Cerebellar cortex (tissue), 1 donor: ENCODE data around the gene KMT2C.
A peak's percentile ranks its signal among the peaks of the same experiment; 100 is the strongest.
"Not testable (repeated sequence)": the region's sequence is repeated elsewhere in the genome, so short reads cannot be mapped to it uniquely, and the experiment has no call there.

Source experiments
- DNase-seq: peaks from one replicate; pipeline ENCODE4 v3.0.0-alpha.2; 2015; ENCODE audit warnings: low spot score

The KMT2C gene

GRCh38 chr7:152313217-152313616, 122.6 kb downstream of the KMT2C start:
- DNase-seq = no peak

- no peak for DNase-seq
Measured at GRCh38 chr7:152312316-152312715, 123.5 kb downstream of the KMT2C start.

DNA sequence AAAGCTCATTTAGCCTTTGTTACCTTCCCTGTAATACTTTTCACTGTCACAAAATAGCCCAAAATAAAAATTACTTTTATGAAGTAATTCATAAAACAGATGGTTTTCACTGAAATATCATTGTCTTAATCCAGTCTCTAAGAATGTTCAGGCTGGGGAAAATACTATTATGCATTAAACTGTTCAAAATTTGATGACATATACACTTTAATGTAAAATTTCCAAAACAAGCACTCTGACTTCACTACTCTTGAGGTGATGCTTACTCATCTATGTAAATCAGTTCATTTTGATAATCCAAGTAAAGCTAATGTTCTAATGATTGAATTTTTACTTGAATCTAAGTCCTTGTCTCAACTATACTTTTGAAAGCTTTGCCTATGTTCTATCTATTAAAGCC, 127.9 kb downstream of the KMT2C start:
- DNase-seq = no peak

- DNase-seq = not testable (repeated sequence)
Measured at GRCh38 chr7:152299542-152300143, 136.2 kb downstream of the KMT2C start.

GRCh38 chr7:152292897-152293296, 142.9 kb downstream of the KMT2C start:
- no peak for DNase-seq

GRCh38 chr7:152286972-152287371, 148.8 kb downstream of the KMT2C start:
- DNase-seq = not testable (repeated sequence)

DNA sequence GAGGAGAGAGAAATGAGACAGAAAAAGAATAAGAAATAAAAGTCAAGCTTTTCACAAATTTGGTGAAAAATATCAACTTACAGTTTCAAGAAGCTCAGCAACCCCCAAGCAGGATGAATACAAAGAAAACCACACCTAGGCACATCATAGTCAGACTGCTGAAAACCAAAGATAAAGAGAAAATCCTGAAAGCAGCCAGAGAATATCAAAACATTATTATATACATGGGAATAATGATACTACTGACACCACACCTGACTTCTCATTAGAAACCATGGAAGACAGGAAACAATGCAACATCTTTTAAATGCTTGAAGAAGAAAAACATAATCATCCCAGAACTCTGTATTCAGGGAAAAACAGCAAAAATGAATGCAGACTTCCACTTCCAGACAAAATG, 149.6 kb downstream of the KMT2C start:
- DNase-seq = not testable (repeated sequence)

DNA sequence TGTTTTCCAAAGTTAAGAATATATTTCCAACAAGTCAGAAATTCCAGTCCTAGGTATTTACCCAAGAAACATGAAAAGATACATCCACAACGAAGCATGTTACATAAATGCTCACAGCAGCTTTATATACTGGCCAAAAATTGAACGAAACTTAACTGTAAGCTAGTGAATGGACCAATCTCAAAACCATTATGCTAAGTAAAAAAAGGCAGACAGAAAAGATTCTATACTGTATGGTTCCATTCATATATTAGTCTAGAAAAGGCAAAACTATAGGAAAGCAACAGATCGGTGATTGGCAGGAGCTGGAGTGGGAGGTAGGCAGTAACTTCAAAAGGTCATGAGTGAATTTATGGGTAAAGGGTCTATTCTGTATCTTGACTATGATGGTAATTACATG, 150.8 kb downstream of the KMT2C start:
- not testable (repeated sequence) for DNase-seq

GRCh38 chr7:152277687-152278086, 158.1 kb downstream of the KMT2C start:
- not testable (repeated sequence) for DNase-seq

GRCh38 chr7:152270427-152270826, 165.4 kb downstream of the KMT2C start:
- DNase-seq = not testable (repeated sequence)

DNA sequence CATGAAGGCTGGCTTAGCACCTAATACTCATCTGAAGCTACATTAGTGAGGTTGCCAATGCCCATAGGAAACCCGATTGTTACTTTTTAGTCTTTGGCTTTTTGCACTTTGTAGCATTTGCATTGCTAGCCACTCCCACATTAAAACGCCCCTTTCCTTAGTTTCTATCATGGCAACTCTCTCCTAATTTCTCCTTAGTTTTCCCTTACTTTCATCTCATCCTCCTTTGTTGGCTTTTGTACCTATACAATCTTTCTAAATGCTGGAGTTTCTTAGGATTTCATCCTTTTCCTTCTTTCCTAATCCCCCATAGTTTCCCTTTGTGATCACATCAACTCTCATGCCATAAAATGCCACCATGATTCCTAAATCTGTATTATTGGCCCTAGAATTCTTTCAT, 168.9 kb downstream of the KMT2C start:
- not testable (repeated sequence) for DNase-seq

DNA sequence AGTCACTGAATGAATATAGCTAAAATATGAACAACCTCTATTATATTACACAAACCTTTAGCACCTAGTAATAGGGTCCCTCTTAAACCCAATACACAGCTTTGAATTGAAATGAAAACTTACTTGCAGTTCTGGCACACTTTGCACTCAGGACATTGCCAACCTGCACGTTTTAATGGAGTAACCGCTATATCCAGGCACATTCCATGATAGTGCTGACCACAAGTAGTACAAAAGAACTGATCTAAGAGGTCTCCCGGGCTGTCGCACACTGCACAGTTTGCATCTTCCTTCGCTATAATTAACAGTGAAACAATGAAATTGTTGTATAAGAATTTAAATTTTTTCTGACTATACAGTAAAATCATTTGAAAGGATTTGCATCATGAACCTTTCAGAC, 170.9 kb downstream of the KMT2C start:
- DNase-seq = not testable (repeated sequence)

DNA sequence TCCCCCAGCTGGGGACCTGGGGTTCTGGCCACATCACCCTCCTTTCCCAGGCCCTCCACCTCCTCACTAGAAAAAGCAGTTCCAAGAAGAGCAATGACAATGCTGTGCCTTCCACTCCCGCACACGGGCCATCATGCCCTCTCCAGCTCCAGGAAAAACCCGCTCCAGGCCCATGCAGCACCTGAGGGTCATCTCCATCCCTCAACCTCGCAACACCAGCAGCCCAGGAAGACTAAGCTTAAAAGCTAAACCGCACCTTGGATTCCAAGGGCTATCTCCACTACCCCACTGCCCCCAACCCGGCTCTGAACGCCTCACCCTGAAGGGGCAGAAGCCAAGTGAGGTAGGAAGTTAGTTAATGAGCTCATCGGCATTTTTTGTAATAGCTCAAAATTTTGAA, 173.7 kb downstream of the KMT2C start:
- not testable (repeated sequence) for DNase-seq

GRCh38 chr7:152259645-152260044, 176.2 kb downstream of the KMT2C start:
- DNase-seq = not testable (repeated sequence)

GRCh38 chr7:152247851-152248250, 188.0 kb downstream of the KMT2C start:
- DNase-seq = not testable (repeated sequence)

- not testable (repeated sequence) for DNase-seq
Measured at GRCh38 chr7:152245417-152245816, 190.4 kb downstream of the KMT2C start.

- not testable (repeated sequence) for DNase-seq
Measured at GRCh38 chr7:152243464-152243863, 192.3 kb downstream of the KMT2C start.

DNA sequence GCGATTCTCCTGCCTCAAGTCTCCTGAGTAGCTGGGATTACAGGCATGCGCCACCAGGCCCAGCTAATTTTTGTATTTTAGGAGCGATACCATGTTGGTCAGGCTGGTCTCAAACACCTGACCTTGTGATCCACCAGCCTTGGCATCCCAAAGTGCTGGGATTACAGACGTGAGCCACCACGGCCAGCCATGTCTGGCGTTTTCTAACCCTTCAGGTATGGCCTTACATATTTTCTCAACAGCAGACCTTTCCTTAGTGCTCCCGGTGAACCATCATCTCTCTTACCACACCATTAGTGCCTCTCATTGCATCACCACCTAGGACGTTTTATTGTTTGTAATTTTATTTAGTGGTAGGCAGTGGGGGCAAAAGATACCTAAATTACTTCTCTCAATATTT, 194.5 kb downstream of the KMT2C start:
- DNase-seq = not testable (repeated sequence)

GRCh38 chr7:152236306-152236705, 199.5 kb downstream of the KMT2C start:
- not testable (repeated sequence) for DNase-seq

GRCh38 chr7:152234421-152234820, 201.4 kb downstream of the KMT2C start:
- not testable (repeated sequence) for DNase-seq

DNA sequence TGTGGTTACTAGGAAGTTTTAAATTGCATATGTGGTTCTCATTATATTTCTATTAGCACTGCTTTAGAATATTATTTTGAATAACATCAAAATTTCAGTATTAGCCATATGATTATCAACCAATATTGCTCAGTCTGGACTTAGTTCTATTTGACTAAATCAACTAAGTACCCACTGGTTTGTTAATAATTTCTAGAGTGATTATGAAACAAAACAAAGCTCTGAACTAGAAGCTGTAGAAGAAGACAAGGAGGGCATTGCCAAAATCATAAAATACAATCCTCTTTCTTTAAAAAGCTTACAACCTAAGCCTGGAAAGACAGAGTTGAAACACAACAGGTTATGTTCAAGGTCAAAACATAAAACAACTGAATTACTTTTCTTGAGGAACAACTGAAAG, 204.7 kb downstream of the KMT2C start:
- DNase-seq = no peak

DNA sequence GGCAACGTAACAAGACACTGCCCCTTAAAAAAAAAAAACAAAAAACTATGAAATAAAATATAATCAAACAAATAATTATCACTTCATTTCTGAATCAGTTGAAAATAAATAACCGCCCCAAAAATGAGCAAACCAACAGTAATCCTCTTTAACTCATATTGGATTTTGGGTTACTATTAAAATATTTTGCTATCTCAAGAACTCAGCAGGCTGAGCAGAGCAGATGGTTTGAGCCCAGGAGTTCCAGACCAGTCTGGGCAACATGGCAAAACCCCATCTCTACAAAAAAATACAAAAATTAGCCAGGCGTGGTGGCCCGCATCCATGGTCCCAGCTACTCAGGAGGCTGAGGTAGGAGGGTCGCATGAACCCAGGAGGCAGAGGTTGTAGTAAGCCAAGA, 216.2 kb downstream of the KMT2C start:
- peak; percentile 74 for DNase-seq

DNA sequence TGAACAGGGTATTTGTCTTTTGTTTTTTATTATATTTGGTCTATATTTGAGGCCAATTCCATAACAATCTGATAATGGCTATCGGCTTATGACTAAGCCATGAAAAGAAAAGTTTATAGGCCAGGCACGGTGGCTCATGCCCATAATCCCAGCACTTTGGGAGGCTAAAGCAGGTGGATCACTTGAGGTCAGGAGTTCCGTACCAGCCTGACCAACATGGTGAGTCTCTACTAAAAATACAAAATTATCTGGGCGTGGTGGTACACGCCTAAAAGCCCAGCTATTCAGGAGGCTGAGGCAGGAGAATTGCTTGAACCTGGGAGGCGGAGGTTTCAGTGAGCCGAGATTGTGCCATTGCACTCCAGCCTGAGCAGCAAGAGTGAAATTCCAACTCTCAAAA, 227.0 kb downstream of the KMT2C start:
- DNase-seq = not testable (repeated sequence)

DNA sequence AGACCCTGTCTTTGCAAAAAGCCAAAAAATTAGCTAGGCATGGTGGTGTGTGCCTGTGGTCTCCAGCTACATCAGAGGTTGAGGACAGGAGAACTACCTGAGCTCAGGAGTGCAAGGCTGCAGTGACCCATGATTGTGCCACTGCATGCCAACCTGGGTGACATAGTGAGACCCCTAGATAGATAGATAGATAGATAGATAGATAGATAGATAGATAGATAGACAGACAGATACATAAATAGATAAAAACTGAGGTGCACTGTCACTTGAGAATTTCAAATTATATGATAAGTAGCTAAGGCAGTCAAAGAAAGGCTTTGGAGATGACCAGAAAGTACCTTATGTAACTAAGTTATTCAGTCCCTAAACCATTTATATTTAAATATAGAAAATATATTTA, 231.4 kb downstream of the KMT2C start:
- DNase-seq = not testable (repeated sequence)
